Measurements from ENCODE around the gene TSPY3.
"Not testable (repeated sequence)": the region's sequence is repeated elsewhere in the genome, so short reads cannot be mapped to it uniquely, and the experiment has no call there.

Gene TSPY3, protein sequence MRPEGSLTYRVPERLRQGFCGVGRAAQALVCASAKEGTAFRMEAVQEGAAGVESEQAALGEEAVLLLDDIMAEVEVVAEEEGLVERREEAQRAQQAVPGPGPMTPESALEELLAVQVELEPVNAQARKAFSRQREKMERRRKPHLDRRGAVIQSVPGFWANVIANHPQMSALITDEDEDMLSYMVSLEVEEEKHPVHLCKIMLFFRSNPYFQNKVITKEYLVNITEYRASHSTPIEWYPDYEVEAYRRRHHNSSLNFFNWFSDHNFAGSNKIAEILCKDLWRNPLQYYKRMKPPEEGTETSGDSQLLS

GRCh38 chrY:9398121-9398520 lies at the start of gene TSPY3:
Gene TSPY3, plus strand, starts transcription at chrY:9398421. Its CDS starts 46 bp downstream, at chrY:9398467.
- DNase-seq (ENCODE audit: low spot score): not testable (repeated sequence)

- DNase-seq (ENCODE audit: low spot score): not testable (repeated sequence)
Observed at GRCh38 chrY:9357497-9357896, 40.7 kb upstream of the TSPY3 start, which contains the start of gene TSPY8. Gene TSPY8, plus strand, starts transcription at chrY:9357797. Its CDS starts 46 bp downstream, at chrY:9357843.

DNA sequence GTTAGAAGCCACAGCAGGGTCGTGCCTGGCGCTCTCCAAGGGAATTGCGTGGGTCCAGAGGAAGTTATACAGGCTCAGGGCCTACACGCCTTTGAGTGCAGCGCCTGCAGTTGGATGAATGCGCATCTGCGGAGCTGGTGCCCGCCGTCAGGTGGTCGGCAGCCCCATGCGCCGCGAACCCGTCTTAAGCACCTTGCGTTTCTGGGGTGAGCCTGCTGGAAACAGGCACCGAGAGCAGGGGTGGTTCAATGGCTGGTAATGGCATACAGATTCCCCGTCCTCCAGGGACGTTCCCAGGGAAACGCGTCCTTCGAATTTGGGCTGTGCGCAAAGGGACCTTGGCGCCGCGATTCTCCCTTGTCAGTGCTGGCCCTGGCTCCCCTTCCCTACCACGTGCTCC lies 1.7 kb upstream of the TSPY3 start:
- not testable (repeated sequence) for DNase-seq (ENCODE audit: low spot score)
